Activated CD4-positive, CD25-positive, alpha-beta regulatory T cell treated with anti-CD3 and anti-CD28 coated beads, Interleukin-2, amount 50 U/mL, for 16 hours (primary cell): ENCODE data around the gene HOXB1.

Source experiments
- DNase-seq: peaks from one replicate; pipeline ENCODE4 v3.0.0-alpha.2; 2020; ENCODE audit warnings: low read depth, low spot score

The HOXB1 gene

DNA sequence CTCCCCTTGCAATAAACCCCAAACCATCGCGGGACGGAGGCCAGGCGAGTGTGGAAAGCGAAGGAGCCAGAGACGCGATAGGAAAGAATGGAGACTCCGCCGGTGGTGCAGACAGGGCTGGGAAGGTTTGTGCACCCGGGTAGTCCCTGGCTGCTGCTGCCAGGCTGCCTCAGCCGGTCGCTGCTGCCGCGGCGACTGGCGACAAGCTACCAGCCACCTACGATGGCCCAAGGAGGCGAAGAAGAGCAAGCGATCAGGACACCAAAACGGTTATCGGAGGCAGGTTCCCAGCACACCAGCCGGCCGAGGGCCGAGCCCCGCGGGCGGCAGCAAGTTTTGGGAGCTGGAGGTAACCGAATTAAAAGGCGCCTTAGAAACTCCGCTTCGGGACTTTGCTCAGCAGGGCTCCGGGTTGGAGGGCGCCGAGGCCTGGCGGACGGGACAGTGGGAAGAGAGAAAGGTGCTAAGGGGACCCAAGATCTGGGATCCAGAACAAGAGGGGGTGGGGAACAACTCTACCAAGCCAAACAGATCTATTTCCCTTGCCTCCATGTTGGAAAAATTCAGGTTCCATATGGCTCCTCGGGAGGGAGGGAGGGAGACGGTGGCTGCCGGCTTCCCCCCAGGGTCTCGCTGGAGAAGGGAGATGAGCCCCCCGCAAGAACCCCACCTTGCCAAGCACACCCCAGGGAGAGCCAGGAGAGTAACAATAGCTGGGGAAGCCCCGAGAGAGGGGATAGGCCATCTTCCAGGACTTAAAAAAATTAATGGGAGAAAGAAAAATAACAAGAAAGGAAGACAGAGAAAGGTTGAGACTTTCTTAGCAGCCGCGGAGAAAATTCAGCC is 23.8 kb upstream of the HOXB1 start:
- no peak for DNase-seq

GRCh38 chr17:48553826-48554225 is 23.0 kb upstream of the HOXB1 start:
- no peak for DNase-seq

DNA sequence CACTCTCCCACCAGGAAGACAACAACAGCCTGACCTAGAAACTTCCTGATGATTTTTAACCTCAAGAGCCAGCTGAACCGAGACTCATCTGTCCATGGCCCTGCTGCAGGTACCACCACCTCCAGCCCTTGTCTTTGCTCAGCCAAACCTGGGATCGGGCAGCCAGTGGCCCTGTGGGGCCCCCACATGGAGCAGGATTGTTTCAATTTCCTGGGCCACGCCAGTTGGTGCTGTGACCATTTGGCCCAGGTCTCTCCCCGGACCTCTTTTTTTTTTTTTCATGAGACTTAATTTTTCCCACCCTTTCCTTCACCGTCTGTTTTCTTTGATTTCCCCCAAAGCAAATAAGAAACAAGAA is 22.4 kb upstream of the HOXB1 start:
- no peak for DNase-seq

DNA sequence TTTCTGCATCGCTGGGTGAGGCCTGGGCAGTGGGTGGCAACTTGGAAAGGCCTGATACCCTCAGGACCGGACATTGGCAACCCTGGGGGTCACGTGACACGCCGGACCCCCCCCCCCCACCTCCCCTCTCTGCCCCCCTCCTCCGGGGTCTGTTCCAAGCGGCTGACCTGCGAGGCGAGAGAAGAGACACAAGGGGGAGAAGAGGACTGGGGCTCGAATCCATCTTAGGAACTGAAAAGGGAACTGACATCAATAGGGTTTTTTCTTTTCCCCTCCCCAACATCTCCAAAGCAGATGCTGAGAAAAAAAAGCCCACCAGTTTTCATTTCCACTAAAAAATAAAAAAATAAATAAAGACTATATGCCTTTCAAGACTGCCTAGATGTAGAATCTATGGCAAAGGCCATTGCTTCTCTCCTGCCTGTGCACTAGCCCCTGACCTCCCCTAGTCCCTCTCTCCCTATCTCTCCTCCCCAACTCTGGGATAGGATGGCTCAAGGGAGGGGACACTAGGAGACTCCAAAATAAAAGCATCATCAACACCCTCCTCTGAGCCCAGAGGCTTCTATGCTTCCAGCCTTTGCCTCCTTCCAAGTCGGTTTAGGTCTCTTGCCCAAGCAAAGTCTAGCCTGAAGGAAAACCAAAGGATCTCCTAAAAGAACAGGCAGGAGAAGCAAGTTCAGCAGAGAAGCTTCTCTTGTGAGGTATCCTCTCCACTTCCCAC is 21.8 kb upstream of the HOXB1 start:
- DNase-seq: no peak

- DNase-seq: no peak
Measured at GRCh38 chr17:48551596-48552465, 21.0 kb upstream of the HOXB1 start.

- no peak for DNase-seq
Measured at GRCh38 chr17:48551214-48551555, 20.4 kb upstream of the HOXB1 start.

DNA sequence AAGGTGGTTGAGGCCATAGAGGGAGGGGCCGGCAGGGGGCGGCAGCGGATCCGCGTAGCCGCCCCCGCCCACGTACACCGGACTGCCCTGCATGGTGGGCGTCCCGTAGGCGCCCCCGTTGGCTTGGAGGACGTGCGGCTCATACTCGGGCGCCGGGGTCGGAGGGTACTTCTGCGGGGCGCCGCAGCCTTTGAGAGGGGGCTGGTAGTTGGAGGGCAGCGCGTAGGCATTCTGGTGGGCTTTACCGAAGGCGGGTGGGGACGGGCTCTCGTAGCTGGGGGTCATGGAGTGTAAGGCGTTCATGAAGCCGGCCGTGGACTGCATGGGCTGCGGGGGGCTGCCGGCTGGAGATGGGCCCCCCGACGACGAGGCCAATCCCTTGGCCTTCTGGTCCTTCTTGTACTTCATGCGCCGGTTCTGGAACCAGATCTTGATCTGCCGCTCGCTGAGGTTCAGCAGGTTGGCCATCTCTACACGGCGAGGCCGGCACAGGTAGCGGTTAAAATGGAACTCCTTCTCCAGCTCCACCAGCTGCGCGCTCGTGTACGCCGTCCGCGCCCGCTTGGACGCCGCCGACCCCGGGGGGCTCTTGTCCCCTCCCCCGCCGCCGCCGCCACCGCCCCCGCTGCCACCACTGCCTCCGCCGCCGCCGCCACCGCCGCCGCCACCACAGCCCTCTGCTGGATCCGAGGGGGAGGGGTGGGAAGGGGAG is 19.8 kb upstream of the HOXB1 start:
- no peak for DNase-seq

DNA sequence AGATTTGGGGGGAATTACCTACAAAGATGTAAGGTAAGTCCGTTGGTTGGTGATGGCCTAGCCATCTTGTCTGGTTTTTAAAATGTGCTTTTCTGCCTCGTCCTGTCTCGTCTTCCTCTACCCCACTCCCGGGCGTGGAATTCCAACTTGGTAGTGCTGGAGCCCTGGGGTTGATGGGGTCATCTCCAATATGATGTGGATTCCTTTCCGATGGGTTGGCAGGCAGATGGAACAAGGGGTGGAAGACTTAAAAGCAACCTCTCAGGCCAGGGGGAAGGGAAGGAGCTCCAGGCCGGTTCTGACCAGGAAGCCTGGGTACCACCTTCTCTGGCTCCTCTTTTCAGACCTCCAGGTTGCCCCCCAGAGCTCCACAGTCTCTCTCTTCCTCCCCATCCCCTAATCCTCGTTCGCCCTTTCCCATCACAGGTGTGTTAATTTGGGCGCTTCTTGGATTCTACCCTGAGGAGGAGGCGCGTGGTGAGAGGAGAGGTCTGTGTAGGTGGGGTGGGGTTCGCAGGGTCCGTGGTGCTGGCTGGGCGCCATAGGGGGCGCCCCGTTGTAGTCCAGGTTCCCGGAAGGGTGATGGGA is 19.2 kb upstream of the HOXB1 start:
- no peak for DNase-seq

DNA sequence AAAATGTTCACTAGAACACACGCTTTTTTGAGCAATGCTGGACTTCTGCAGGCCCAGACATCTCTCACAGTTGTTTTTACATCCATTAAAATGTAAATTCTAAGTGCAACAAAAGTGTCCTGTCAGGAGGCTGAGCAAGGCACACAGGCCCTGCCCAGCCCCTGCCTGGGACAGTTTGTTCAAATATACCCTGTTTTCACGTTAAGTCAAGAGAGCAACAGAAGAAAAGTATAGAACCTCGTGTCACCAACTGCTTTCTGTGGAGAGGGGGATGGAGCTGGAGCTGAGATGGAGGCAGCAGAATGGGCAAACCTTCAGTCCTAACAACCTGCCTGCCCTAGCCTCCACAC is 18.4 kb upstream of the HOXB1 start:
- no peak for DNase-seq

- DNase-seq: no peak
Measured at GRCh38 chr17:48548523-48549280, 17.9 kb upstream of the HOXB1 start.

DNA sequence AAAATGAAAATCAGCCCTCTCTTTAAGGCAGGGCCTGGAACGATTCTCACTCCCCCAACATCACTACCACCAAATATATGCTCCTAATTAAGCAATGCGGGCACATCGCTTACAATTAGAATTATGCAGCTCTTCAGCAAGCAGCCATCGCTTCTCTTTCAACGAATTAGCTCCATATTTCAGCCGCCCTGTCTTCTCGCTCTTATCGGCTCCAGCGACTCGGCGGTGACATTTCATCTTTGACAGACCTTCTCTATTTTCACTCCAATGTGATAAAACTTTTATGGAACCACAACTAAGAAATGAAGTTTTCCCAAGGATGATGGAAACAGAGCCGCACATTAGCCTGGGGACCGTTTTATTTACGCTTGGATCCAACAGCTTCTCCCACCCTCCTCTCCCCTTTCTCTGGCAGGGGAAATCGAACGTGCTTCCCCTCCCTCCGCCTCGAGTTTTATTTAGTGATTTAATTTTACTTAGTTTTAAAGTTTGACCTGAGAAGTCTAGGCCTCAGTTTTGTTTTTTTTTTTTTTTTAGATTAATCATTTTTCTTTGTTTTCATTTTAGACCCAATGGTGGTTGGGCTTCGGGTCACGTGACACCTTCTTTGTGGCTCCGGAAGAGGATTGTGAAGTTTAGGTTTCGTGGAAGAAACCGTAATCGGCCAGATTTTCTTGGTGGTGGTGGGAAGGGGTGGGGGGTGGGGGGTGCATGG is 17.2 kb upstream of the HOXB1 start:
- DNase-seq: peak; percentile 16

GRCh38 chr17:48546924-48547807 is 16.4 kb upstream of the HOXB1 start:
- no peak for DNase-seq

DNA sequence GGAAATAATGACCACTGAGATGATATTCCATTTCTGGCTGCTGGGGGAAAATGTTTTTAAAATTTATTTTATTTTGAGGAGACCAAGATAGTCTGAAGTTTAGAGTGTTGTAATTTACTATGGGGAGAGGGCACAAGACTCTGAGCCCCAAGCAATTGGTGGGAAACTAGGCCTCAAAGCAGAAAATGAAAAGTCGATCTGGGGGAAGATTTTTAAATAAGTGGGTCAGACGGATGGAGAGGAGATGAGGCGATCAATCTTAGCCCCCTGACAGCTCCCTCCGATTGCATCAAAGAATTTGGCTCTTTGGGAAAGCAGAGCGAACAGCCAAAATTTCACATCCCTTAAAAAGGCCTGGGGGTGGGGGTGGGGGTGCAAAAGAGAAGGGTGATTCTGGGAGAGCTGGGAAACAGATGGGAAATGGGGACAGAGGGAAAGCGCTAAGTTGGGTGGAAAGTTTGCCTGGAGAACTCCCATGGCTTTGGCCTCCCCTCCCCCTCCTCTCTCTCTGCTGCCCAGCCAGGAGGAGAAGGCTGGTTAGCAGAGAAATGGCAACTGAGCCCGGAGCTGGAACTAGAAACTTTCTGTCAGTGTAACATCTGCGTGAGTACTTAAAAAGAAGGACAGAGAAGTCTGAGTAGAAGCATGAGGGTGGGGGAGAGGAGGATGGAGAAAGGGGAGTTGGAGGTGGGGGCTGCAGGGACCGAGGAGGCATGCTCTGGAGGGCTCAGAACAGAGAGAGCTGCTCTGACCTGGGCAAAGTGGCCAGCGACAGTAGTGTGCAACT is 15.5 kb upstream of the HOXB1 start:
- DNase-seq: no peak

GRCh38 chr17:48545539-48545938 is 14.7 kb upstream of the HOXB1 start:
- no peak for DNase-seq

- no peak for DNase-seq
Measured at GRCh38 chr17:48545022-48545375, 14.2 kb upstream of the HOXB1 start, which contains the start of gene HOXB2. Gene HOXB2 (minus strand): TSS chr17:48545109. CDS start chr17:48544911, 198 bp downstream.

DNA sequence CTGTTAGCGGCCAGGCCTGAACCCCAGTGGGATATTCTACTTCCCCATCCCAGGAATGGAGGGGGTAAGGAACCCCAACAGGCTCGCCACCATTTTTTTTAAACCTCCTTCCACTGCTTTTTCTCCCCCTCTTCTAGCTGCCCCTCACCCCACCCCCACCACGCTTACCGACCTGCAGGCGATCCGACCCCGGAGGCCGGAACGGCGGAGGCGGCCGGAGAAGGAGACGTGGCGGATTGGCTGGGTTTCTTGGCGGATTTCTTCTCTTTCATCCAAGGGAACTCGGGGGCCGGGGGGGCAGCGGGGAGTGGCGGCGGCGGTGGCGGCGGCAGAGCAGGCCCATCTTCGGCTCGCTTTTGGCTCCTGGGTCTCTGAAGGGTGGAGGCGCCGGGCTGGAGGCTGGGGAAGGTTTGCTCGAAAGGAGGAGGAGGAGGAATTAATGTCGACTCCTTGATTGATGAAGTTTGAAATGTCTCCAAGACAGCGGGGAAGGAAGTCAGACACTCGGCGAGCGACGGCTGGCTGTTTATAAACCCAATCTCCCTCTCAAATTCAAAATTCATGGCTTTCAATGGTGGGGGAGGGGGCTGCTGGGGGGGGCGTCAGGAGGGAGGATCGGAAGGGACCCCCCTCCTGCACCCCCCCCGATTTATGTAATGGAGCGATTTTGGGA is 13.7 kb upstream of the HOXB1 start:
- no peak for DNase-seq

- DNase-seq: no peak
Measured at GRCh38 chr17:48543854-48544348, 13.1 kb upstream of the HOXB1 start.
